Transverse colon (tissue), 4 donors: Measurements from ENCODE around the gene CFAP68. TPM values are rescaled to one million over a fixed set of nuclear protein-coding genes. Genes with fewer than 3 reads are reported as not detected.

Source experiments
- DNase-seq: peaks from one replicate; pipeline ENCODE4 v3.0.0-alpha.2; 2019
- H3K27ac ChIP-seq, 4 donors: fragments of 200-600 bp; sonication (generic); 2 replicates each; pipeline ENCODE4 v1.5.1; 2016 to 2018; ENCODE audit warnings: inconsistent platforms in 4 of 4
- H3K27me3 ChIP-seq: fragments of 200-600 bp; sonication (generic); 2 replicates; pipeline ENCODE4 v1.5.1; 2017; ENCODE audit warnings: inconsistent platforms
- H3K36me3 ChIP-seq, 4 donors: fragments of 200-600 bp; sonication (generic); 2 replicates each; pipeline ENCODE4 v1.5.1; 2017 to 2019; ENCODE audit warnings: inconsistent platforms in 4 of 4
- H3K4me1 ChIP-seq, 4 donors: fragments of 200-600 bp; sonication (generic); 2 replicates each; pipeline ENCODE4 v1.5.1; 2017 to 2020; ENCODE audit warnings: inconsistent platforms in 4 of 4
- H3K4me3 ChIP-seq, 4 donors: fragments of 200-600 bp; sonication (generic); 1 replicate in 1 of 4; 2 replicates in 3 of 4; pipeline versions ENCODE4 v1.5.1 to v1.6.1; 2017 to 2019; ENCODE audit warnings: inconsistent platforms in 4 of 4
- H3K9me3 ChIP-seq, 2 donors: fragments of 200-600 bp; sonication (generic); 2 replicates each; pipeline ENCODE4 v1.5.1; 2017 to 2019; ENCODE audit warnings: inconsistent platforms in 2 of 2
- EP300 ChIP-seq: sonication (generic); formaldehyde crosslinking; IDR thresholded peaks from one replicate; pipeline ENCODE4 v1.6.1; 2017; ENCODE audit warnings: antibody characterized with exemption, low read depth
- POLR2A ChIP-seq: fragments of 450-650 bp; IDR thresholded peaks from one replicate; pipeline ENCODE4 v1.6.1; 2016; ENCODE audit warnings: antibody characterized with exemption, mild to moderate bottlenecking, moderate library complexity
- POLR2AphosphoS5 ChIP-seq, 3 donors: sonication (generic); formaldehyde crosslinking; IDR thresholded peaks; one replicate each; pipeline ENCODE4 v1.6.1; 2016; ENCODE audit warnings: antibody characterized with exemption in 3 of 3
- WGBS, 2 donors: methylation state at CpG; one replicate each; pipeline ENCODE4 v1.1.5; 2018; ENCODE audit warnings: low coverage in 1 of 2; 5-methylcytosine and 5-hydroxymethylcytosine counted together
- in situ Hi-C, 4 donors: fragments of 200-750 bp; cut with MboI; loops; one replicate each; pipeline versions ENCODE4 v1.15.0 to v1.15.1; 2017; ENCODE audit warnings: low sequenced_read_pairs in 3 of 4, low pct_ligation_motif_present in 1 of 4, low pct_unique_long_range_greater_than_20kb in 1 of 4
- intact Hi-C: fragments of 100-400 bp; cut with DNase I; formaldehyde crosslinking; loops from one replicate; pipeline ENCODE4 v1.15.1; 2023; ENCODE audit warnings: low total_unique reads
- total RNA-seq, 4 donors: library from RNA; depleted of rRNA; stranded (reverse); fragments of >200 nt; gene quantifications; one replicate each; pipeline ENCODE4 v1.1.0, GENCODE V29; 2016
- TF ChIP-seq, protein P1 (sequence below), 5 experiments: fragments of 200-600 bp in 3 of 5; fragments of 450-650 bp in 2 of 5; sonication (generic) in 3 of 5; IDR thresholded peaks; 1 replicate in 2 of 5; 2 replicates in 3 of 5; pipeline ENCODE4 v1.5.1; 2016 to 2017; ENCODE audit warnings: antibody characterized with exemption in 5 of 5, inconsistent platforms in 3 of 5, mild to moderate bottlenecking in 2 of 5, moderate library complexity in 1 of 5

Gene CFAP68
- total RNA-seq, 4 donors from 2014 or later, result 0.20 to 19.8 (median 18.8) TPM; not detected in 1

DNA sequence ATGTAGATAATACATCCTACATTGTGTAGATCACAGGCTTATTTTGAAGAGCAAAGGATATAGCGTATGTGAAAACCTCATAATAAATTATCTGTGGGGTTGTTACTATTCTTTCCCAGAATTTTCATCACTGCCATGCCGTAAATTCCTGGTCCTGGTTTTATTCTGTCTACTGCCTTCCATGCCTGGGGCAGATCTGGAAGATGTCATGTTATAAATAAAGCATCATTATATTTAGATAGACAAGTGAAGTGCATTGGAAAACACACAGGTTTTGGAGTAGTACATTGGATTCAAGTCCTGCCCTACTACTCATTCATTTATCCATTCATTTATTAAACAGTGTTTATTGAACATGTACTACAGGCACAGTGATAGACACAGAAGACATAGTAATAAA is 41.6 kb downstream of the CFAP68 start:
- H3K36me3 ChIP-seq, result no peaks in the 10 kb centered on the region
- DNase-seq, result no peak
- intact Hi-C loops (no loop called here), in situ Hi-C loops (loop anchor here in 2 of 4 donors (10.0 kb wide), 2 partner anchors 46 to 64 kb away; partner anchors contain the start of genes ALG9 (in 1 of the 2), CFAP68 (in 1 of the 2) and FDXACB1 (in 1 of the 2))
- no peaks in the 10 kb centered on the region for H3K27me3 ChIP-seq
- WGBS, 2 donors, result 45 to 48% methylated on average over 2 of the region's 2 CpGs
- peaks cover 2 to 49% (median 22%) of the 10 kb centered on the region in 4 donors for H3K4me1 ChIP-seq
- H3K9me3 ChIP-seq, result no peaks in the 10 kb centered on the region
- no peak overlapping the region for H3K27ac ChIP-seq
- H3K4me3 ChIP-seq, result no peak overlapping the region
- TF ChIP-seq POLR2AphosphoS5 (IDR thresholded peaks at IDR 0.05) (no peak), EP300 (no peak), POLR2A (no peak)
- TF ChIP-seq, protein P1, sequence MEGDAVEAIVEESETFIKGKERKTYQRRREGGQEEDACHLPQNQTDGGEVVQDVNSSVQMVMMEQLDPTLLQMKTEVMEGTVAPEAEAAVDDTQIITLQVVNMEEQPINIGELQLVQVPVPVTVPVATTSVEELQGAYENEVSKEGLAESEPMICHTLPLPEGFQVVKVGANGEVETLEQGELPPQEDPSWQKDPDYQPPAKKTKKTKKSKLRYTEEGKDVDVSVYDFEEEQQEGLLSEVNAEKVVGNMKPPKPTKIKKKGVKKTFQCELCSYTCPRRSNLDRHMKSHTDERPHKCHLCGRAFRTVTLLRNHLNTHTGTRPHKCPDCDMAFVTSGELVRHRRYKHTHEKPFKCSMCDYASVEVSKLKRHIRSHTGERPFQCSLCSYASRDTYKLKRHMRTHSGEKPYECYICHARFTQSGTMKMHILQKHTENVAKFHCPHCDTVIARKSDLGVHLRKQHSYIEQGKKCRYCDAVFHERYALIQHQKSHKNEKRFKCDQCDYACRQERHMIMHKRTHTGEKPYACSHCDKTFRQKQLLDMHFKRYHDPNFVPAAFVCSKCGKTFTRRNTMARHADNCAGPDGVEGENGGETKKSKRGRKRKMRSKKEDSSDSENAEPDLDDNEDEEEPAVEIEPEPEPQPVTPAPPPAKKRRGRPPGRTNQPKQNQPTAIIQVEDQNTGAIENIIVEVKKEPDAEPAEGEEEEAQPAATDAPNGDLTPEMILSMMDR (IDR thresholded peaks at IDR 0.05), result no peak

- Histone ChIP-seq H3K27me3 (no peaks in the 10 kb centered on the region), H3K4me1 (peaks cover 7 to 55% (median 28%) of the 10 kb centered on the region in 4 donors), H3K27ac (peak overlapping the region in 1 of 4 donors; percentile 70), H3K4me3 (no peak overlapping the region), H3K36me3 (no peaks in the 10 kb centered on the region), H3K9me3 (no peaks in the 10 kb centered on the region)
- no peak for DNase-seq
- WGBS, 2 donors, result 90% methylated on average over 7 of the region's 7 CpGs
- intact Hi-C loops (no loop called here), in situ Hi-C loops (loop anchor here in 2 of 4 donors (10.0 kb wide), 2 partner anchors 47 to 63 kb away; partner anchors contain the start of genes ALG9 (in 1 of the 2), CFAP68 (in 1 of the 2) and FDXACB1 (in 1 of the 2))
- TF ChIP-seq EP300, result no peak
- TF ChIP-seq, protein P1 (IDR thresholded peaks at IDR 0.05), result no peak
- no peak for TF ChIP-seq POLR2AphosphoS5 (IDR thresholded peaks at IDR 0.05)
- no peak for TF ChIP-seq POLR2A
These were observed 42.3 kb downstream of the CFAP68 start for GRCh38 chr11:111921541-111922230.

GRCh38 chr11:111922803-111923202 is 43.5 kb downstream of the CFAP68 start:
- H3K4me1 ChIP-seq, result peaks cover 12 to 59% (median 34%) of the 10 kb centered on the region in 4 donors
- H3K9me3 ChIP-seq, result no peaks in the 10 kb centered on the region
- no peaks in the 10 kb centered on the region for H3K27me3 ChIP-seq
- no peak overlapping the region for H3K4me3 ChIP-seq
- H3K36me3 ChIP-seq, result no peaks in the 10 kb centered on the region
- intact Hi-C loops (no loop called here), in situ Hi-C loops (loop anchor here in 2 of 4 donors (10.0 kb wide), 2 partner anchors 48 to 62 kb away; partner anchors contain the start of genes ALG9 (in 1 of the 2), CFAP68 (in 1 of the 2) and FDXACB1 (in 1 of the 2))
- H3K27ac ChIP-seq, result peak overlapping the region; percentile 70 to 74 (median 72)
- DNase-seq, result no peak
- TF ChIP-seq POLR2AphosphoS5 (IDR thresholded peaks at IDR 0.05) (peak in 2 of 3 donors; percentile 20 to 37), POLR2A (no peak)
- TF ChIP-seq, protein P1 (IDR thresholded peaks at IDR 0.05), result no peak
- 17% methylated on average over 2 of the region's 2 CpGs for WGBS, 2 donors

- 40 to 43% methylated on average over 2 to 5 of the region's 5 CpGs for WGBS, 2 donors
- DNase-seq, result no peak
- in situ Hi-C loops, result loop anchor here in 2 of 4 donors (10.0 kb wide), 2 partner anchors 49 to 61 kb away; partner anchors contain the start of genes ALG9 (in 1 of the 2), CFAP68 (in 1 of the 2) and FDXACB1 (in 1 of the 2)
- Histone ChIP-seq H3K4me3 (no peak overlapping the region), H3K4me1 (peaks cover 12 to 54% (median 31%) of the 10 kb centered on the region in 4 donors), H3K27ac (peak overlapping the region; percentile 70 to 74 (median 72)), H3K9me3 (no peaks in the 10 kb centered on the region), H3K27me3 (no peaks in the 10 kb centered on the region), H3K36me3 (no peaks in the 10 kb centered on the region)
- TF ChIP-seq, protein P1 (IDR thresholded peaks at IDR 0.05), result no peak
- no peak for TF ChIP-seq POLR2A
- TF ChIP-seq EP300, result no peak
- no peak for TF ChIP-seq POLR2AphosphoS5 (IDR thresholded peaks at IDR 0.05)
- intact Hi-C loops, result no loop called here
These were observed 44.0 kb downstream of the CFAP68 start for GRCh38 chr11:111923351-111923788.
